Spleen (tissue), 11 donors: ENCODE data around the gene HSPE1. TPM values are rescaled to one million over a fixed set of nuclear protein-coding genes. Genes with fewer than 3 reads are reported as not detected.

ENCODE experiments used
- DNase-seq: peaks from one replicate; pipeline ENCODE4 v3.0.0-alpha.2; 2020
- H3K27ac ChIP-seq, 8 donors: fragments of 200-600 bp; sonication (generic) in 7 of 8; 1 replicate in 4 of 8; 2 replicates in 4 of 8; pipeline versions ENCODE4 v1.5.0 to v1.8.0; 2016 to 2021; ENCODE audit warnings: inconsistent platforms in 4 of 8, mild to moderate bottlenecking in 4 of 8, moderate library complexity in 1 of 8
- H3K27me3 ChIP-seq, 7 donors: fragments of 200-600 bp; sonication (generic) in 6 of 7; replicated peaks in 1 of 7; 1 replicate in 4 of 7; 2 replicates in 3 of 7; pipeline versions ENCODE4 v1.5.0 to v1.8.0; 2016 to 2021; ENCODE audit warnings: inconsistent platforms in 3 of 7, mild to moderate bottlenecking in 1 of 7
- H3K36me3 ChIP-seq, 6 donors: fragments of 200-600 bp; sonication (generic) in 5 of 6; 1 replicate in 4 of 6; 2 replicates in 2 of 6; pipeline versions ENCODE4 v1.5.0 to v1.8.0; 2016 to 2021; ENCODE audit warnings: inconsistent platforms in 2 of 6
- H3K4me1 ChIP-seq, 6 donors: fragments of 200-600 bp; sonication (generic) in 5 of 6; 1 replicate in 3 of 6; 2 replicates in 3 of 6; pipeline versions ENCODE4 v1.5.0 to v1.8.0; 2016 to 2021; ENCODE audit warnings: inconsistent platforms in 3 of 6
- H3K4me3 ChIP-seq, 8 donors: fragments of 200-600 bp; sonication (generic) in 7 of 8; 1 replicate in 4 of 8; 2 replicates in 4 of 8; pipeline versions ENCODE4 v1.5.0 to v1.8.0; 2016 to 2021; ENCODE audit warnings: inconsistent platforms in 4 of 8, mild to moderate bottlenecking in 4 of 8, moderate library complexity in 2 of 8
- H3K9me3 ChIP-seq, 8 donors: fragments of 200-600 bp; sonication (generic) in 7 of 8; 1 replicate in 4 of 8; 2 replicates in 4 of 8; pipeline versions ENCODE4 v1.5.0 to v1.8.0; 2016 to 2021; ENCODE audit warnings: inconsistent platforms in 4 of 8
- CTCF ChIP-seq, 11 experiments: fragments of 200-600 bp in 7 of 11; fragments of 450-650 bp in 4 of 11; sonication (generic) in 4 of 11; IDR thresholded peaks in 8 of 11; conservative IDR thresholded peaks in 3 of 11; 1 replicate in 7 of 11; 2 replicates in 4 of 11; pipeline versions ENCODE4 v1.4.0 to v1.8.0; 2016 to 2021; ENCODE audit warnings: antibody characterized with exemption in 11 of 11, inconsistent platforms in 4 of 11, mild to moderate bottlenecking in 1 of 11
- POLR2A ChIP-seq, 3 donors: fragments of 450-650 bp; IDR thresholded peaks; one replicate each; pipeline ENCODE4 v1.5.1; 2017; ENCODE audit warnings: antibody characterized with exemption in 3 of 3, mild to moderate bottlenecking in 1 of 3
- POLR2AphosphoS5 ChIP-seq, 3 donors: sonication (generic); formaldehyde crosslinking; IDR thresholded peaks; one replicate each; pipeline ENCODE4 v1.5.1; 2017; ENCODE audit warnings: antibody characterized with exemption in 3 of 3
- WGBS, 5 donors: extraction: QIAGEN DNeasy Blood & Tissue Kit in 3 of 5; methylation state at CpG; one replicate each; pipeline versions ENCODE4 v1.1.5 to v1.1.7; 2013 to 2018; 5-methylcytosine and 5-hydroxymethylcytosine counted together
- intact Hi-C: fragments of 100-400 bp; cut with DNase I; formaldehyde crosslinking; loops from one replicate; pipeline ENCODE4 v1.15.0; 2023; ENCODE audit warnings: low total_unique reads
- polyA plus RNA-seq, 3 donors: library from polyadenylated mRNA; stranded (reverse); fragments of 200-250 nt; gene quantifications; one replicate each; pipeline ENCODE4 v1.2.1, GENCODE V29; 2013
- total RNA-seq, 7 donors: library from RNA; depleted of rRNA in 3 of 7; stranded (reverse); fragments of >200 nt in 3 of 7; fragmentation: NEBNext Ultra II Directional in 4 of 7; extraction: Animal tissue kit (Norgen Biotek cat#: 25700) in 4 of 7; gene quantifications; one replicate each; pipeline versions ENCODE4 v1.1.0 to v1.2.1, GENCODE V29; 2016 to 2021
- donor health status: healthy with polysubstance abuse.
- donor health status: DM: no; HTN: no; CAD: no; lungs with moderate emphysema.
- donor health status: DM: no; HTN: no; CAD: no.
- donor health status: Bipolar disorder and iron deficiency.
- donor health status: healthy.
- donor health status: DM: no; HTN: no; CAD: no.
- donor health status: DM: yes; HTN: yes; CAD: no.

The HSPE1 gene
- total and polyA plus RNA-seq, 10 donors, result 38.1 to 138 (median 66.2) TPM

- WGBS, 5 donors, result 64 to 76% (median 74%) methylated on average over 4 of the region's 4 CpGs
- no peak for DNase-seq
- TF ChIP-seq POLR2A (IDR thresholded peaks at IDR 0.05) (no peak), POLR2AphosphoS5 (IDR thresholded peaks at IDR 0.05) (no peak), CTCF (IDR thresholded peaks at IDR 0.05 in 8 of 11, conservative IDR thresholded peaks at IDR 0.05 in 3 of 11) (no peak)
- Histone ChIP-seq H3K27me3 (no peaks in the 10 kb centered on the region), H3K9me3 (no peaks in the 10 kb centered on the region), H3K36me3 (peaks cover 0 to 41% (median 20%) of the 10 kb centered on the region in 6 donors), H3K4me3 (peak overlapping the region in 1 of 8 donors; percentile 98), H3K27ac (peak overlapping the region in 6 of 8 donors; percentile 8 to 98 (median 94)), H3K4me1 (peaks cover 24 to 63% (median 43%) of the 10 kb centered on the region in 6 donors)
- intact Hi-C loops, result no loop called here
Observed at GRCh38 chr2:197502201-197502600, 2.0 kb downstream of the HSPE1 start.

- Histone ChIP-seq H3K4me1 (peaks cover 21 to 58% (median 38%) of the 10 kb centered on the region in 6 donors), H3K4me3 (no peak overlapping the region), H3K9me3 (no peaks in the 10 kb centered on the region), H3K27ac (peak overlapping the region in 2 of 8 donors; percentile 21 to 98), H3K36me3 (peaks cover 0 to 36% (median 20%) of the 10 kb centered on the region in 6 donors), H3K27me3 (no peaks in the 10 kb centered on the region)
- DNase-seq, result no peak
- WGBS, 5 donors, result 70 to 81% (median 78%) methylated on average over 4 of the region's 4 CpGs
- no peak for TF ChIP-seq POLR2A (IDR thresholded peaks at IDR 0.05)
- TF ChIP-seq CTCF (IDR thresholded peaks at IDR 0.05 in 8 of 11, conservative IDR thresholded peaks at IDR 0.05 in 3 of 11), result no peak
- no peak for TF ChIP-seq POLR2AphosphoS5 (IDR thresholded peaks at IDR 0.05)
- intact Hi-C loops, result no loop called here
Observed at GRCh38 chr2:197502685-197503084, 2.5 kb downstream of the HSPE1 start.

- intact Hi-C loops, result no loop called here
- no peak for DNase-seq
- H3K36me3 ChIP-seq, result peaks cover 0 to 33% (median 20%) of the 10 kb centered on the region in 6 donors
- TF ChIP-seq POLR2A (IDR thresholded peaks at IDR 0.05), result no peak
- no peak for TF ChIP-seq CTCF (IDR thresholded peaks at IDR 0.05 in 8 of 11, conservative IDR thresholded peaks at IDR 0.05 in 3 of 11)
- no peak for TF ChIP-seq POLR2AphosphoS5 (IDR thresholded peaks at IDR 0.05)
- H3K27ac ChIP-seq, result no peak overlapping the region
- H3K4me1 ChIP-seq, result peaks cover 13 to 45% (median 27%) of the 10 kb centered on the region in 6 donors
- no peaks in the 10 kb centered on the region for H3K9me3 ChIP-seq
- no peak overlapping the region for H3K4me3 ChIP-seq
- WGBS, 5 donors, result 90 to 99% (median 96%) methylated on average over 2 of the region's 2 CpGs
- H3K27me3 ChIP-seq, result no peaks in the 10 kb centered on the region
Observed at GRCh38 chr2:197504000-197504399, 3.8 kb downstream of the HSPE1 start.

GRCh38 chr2:197504512-197504911, 4.3 kb downstream of the HSPE1 start:
- no peaks in the 10 kb centered on the region for H3K27me3 ChIP-seq
- H3K4me3 ChIP-seq, result no peak overlapping the region
- peaks cover 0 to 33% (median 20%) of the 10 kb centered on the region in 6 donors for H3K36me3 ChIP-seq
- no peak overlapping the region for H3K27ac ChIP-seq
- TF ChIP-seq CTCF (IDR thresholded peaks at IDR 0.05 in 8 of 11, conservative IDR thresholded peaks at IDR 0.05 in 3 of 11) (no peak), POLR2AphosphoS5 (IDR thresholded peaks at IDR 0.05) (no peak), POLR2A (IDR thresholded peaks at IDR 0.05) (no peak)
- no peak for DNase-seq
- 92 to 94% (median 93%) methylated on average over 6 of the region's 6 CpGs for WGBS, 5 donors
- peaks cover 13 to 41% (median 27%) of the 10 kb centered on the region in 6 donors for H3K4me1 ChIP-seq
- intact Hi-C loops, result no loop called here
- no peaks in the 10 kb centered on the region for H3K9me3 ChIP-seq
